Measurements from ENCODE around the gene METTL25B. TPM values are rescaled to one million over a fixed set of nuclear protein-coding genes. Genes with fewer than 3 reads are reported as not detected.

METTL25B gene
- 10 to 100 TPM in 1 of 2 donors, 1 to 10 TPM in 1; 8.1 to 27.4 TPM for total RNA-seq
- 10 to 100 TPM; 35.9 to 36.0 TPM for polyA plus RNA-seq (ENCODE audit: insufficient read length in 2 of 2)
- long read RNA-seq, donor 1, partial matches to known transcripts: 0 of 3 reads
- long read RNA-seq, donor 1, other reads (novel, unspliced or antisense): 0 of 3 reads
- long read RNA-seq, donor 2: 0 reads
- long read RNA-seq, donor 3, partial matches to known transcripts: 0 of 2 reads
- long read RNA-seq, donor 3, other reads (novel, unspliced or antisense): 0 of 2 reads
- long read RNA-seq, donor 4, partial matches to known transcripts: 0 of 2 reads
- long read RNA-seq, donor 4, other reads (novel, unspliced or antisense): 0 of 2 reads

DNA sequence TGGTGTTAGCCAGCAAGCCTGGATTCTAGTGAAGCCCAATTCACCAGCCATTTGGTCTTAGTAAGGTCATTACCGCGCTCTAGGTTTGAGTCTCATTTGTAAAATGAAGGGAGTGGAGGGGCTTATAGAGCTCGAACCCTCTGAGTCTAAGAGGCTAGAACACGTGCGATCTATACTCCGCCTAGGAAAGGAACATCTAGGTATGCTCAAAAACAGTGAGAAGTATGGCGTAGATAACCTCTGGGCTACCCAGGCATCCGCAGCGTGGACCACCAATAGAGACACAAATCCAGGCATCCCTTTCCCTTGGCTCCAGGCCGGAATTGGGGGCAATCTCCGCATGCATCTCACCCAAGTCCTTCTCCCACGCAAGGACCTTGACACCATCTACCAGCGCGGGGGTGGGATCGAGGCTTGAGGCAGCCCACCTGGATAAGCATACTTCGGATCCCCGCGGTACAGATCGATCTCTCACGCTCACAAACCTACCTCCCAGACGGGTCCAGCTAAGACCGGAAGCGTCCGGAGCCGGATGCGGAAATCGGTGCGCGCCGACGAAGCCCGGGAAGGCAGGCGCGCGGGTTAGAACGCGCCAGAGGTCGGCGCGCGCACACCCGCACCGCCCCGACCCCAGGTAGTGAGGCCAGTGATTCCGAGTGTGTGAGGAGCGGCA is at the start of gene METTL25B:
Gene METTL25B, plus strand, starts transcription at position 544 of the 673 bp plus-strand sequence. CDS start 636 bp downstream, outside the sequence.
- H3K9me3 ChIP-seq (ENCODE audit: control insufficient read depth, insufficient read depth, low read length): no peaks in the 10 kb centered on the region
- DNase-seq (ENCODE audit: low read depth in 4 of 6, low spot score in 6 of 6): peak in 2 of 6 donors; percentile 93
- under 1% methylated on average over 40 of the region's 46 CpGs for WGBS (ENCODE audit: insufficient coverage)
- peaks cover 22% of the 10 kb centered on the region for H3K36me3 ChIP-seq (ENCODE audit: control insufficient read depth, insufficient read depth, low read length)
- peaks cover 40% of the 10 kb centered on the region for H3K4me1 ChIP-seq (ENCODE audit: control insufficient read depth, insufficient read depth, low read length)
- no peaks in the 10 kb centered on the region for H3K27me3 ChIP-seq (ENCODE audit: control insufficient read depth, insufficient read depth, low read length)
- peak within 1 kb of the TSS; percentile 96 for H3K27ac ChIP-seq (ENCODE audit: low read depth, low read length)
- H3K4me3 ChIP-seq (ENCODE audit: low read depth, low read length): peak within 1 kb of the TSS; percentile 92

DNA sequence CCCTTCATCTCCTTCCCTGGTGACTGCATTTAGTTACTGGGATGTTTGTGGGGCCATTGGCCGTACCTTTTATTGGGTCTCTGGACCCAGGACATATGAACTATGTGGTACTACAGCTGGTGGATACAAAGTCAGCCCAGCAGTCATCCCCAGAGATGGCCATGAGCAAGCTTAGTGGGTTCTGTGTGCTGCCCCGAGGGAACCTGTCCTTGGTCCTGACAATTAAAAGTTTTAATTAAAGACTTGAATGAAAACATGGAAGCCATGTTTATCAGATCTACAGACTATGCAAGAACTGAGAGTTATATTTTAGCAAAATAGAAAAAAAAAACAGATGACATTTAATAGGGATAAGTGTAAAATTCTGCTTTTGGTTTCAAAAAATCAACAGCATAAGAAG is 48.2 kb upstream of the METTL25B start:
- peaks cover 2% of the 10 kb centered on the region for H3K36me3 ChIP-seq (ENCODE audit: control insufficient read depth, insufficient read depth, low read length)
- H3K9me3 ChIP-seq (ENCODE audit: control insufficient read depth, insufficient read depth, low read length): no peaks in the 10 kb centered on the region
- peaks cover 28% of the 10 kb centered on the region for H3K4me1 ChIP-seq (ENCODE audit: control insufficient read depth, insufficient read depth, low read length)
- DNase-seq (ENCODE audit: low read depth in 4 of 6, low spot score in 6 of 6): no peak
- H3K27me3 ChIP-seq (ENCODE audit: control insufficient read depth, insufficient read depth, low read length): peaks cover 19% of the 10 kb centered on the region
- WGBS (ENCODE audit: insufficient coverage): 100% methylated on average over 1 of the region's 2 CpGs
- no peak overlapping the region for H3K4me3 ChIP-seq (ENCODE audit: low read depth, low read length)
- no peak overlapping the region for H3K27ac ChIP-seq (ENCODE audit: low read depth, low read length)

DNA sequence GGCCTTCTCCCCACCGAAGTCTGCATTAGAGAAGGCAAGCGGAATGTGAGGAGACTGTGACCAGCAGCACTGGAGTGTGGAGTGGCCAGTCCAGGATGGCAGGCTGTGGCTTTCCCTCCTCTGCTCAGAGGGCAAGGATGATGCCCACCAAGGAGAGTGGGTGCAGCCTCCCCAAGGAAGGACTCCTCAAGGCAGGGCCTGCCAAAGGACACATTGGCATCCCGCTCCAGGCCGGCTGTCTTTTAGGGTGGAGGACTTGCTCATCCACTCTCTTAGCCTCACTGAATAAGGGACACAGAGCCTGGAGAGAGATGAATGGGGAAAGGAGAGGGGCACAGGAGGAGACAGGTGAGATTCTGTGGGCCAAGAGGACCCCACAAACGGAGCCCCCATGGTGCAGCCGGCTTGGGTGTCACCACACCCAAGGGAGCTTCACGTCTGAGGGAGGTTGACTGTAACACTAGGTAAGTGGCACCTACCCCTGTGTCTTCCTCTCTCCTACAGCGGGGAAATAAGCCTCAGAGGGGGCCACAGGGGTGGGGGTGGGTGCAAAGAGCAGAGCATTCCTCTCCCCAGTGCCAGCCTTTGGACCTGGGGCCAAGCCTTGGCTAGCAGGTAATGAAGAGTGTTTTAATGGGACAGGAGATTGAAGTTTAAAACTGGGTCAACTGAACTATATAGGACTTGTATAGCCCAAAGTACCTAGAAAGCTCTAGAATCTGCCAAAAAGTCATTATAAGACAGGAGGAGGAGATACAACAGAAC is 46.9 kb upstream of the METTL25B start:
- no peak for DNase-seq (ENCODE audit: low read depth in 4 of 6, low spot score in 6 of 6)
- Histone ChIP-seq H3K36me3 (ENCODE audit: control insufficient read depth, insufficient read depth, low read length) (no peaks in the 10 kb centered on the region), H3K4me1 (ENCODE audit: control insufficient read depth, insufficient read depth, low read length) (peaks cover 15% of the 10 kb centered on the region), H3K27me3 (ENCODE audit: control insufficient read depth, insufficient read depth, low read length) (peaks cover 15% of the 10 kb centered on the region), H3K4me3 (ENCODE audit: low read depth, low read length) (no peak overlapping the region), H3K27ac (ENCODE audit: low read depth, low read length) (no peak overlapping the region), H3K9me3 (ENCODE audit: control insufficient read depth, insufficient read depth, low read length) (no peaks in the 10 kb centered on the region)
- WGBS (ENCODE audit: insufficient coverage): 97% methylated on average over 4 of the region's 8 CpGs

DNA sequence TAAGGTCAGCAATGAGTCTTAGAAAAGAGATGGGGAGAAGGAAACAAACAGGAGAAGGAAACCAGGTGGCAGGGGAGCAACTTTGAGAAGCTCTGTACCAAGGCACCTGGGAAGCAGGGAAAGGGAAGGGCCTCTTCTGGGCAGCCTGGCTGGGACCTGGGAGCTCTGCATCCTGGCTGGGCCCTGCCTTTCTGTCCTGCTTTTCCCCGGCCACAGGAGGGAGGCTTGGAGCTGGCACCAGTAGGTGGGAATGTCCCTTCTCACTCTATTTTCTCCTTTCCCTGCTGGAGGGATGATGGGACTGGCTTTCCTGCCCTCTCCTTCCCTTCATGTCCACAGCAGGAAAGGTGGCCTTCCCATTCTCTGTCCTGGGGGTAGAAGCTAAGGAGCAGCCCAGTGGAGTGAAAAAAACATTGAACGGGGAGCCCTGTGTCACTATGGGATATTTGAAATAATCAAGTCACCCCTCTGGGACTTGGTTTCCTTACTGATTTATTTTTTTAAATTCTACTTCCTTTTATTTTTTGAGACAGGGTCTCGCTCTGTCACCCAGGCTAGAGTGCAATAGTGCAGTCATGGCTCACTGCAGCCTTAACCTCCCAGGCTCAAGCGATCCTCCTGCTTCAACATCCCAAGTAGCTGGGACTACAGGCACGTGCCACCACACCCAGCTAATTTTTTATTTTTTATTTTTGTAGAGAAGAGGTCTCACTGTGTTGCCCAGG is 45.9 kb upstream of the METTL25B start:
- Histone ChIP-seq H3K36me3 (ENCODE audit: control insufficient read depth, insufficient read depth, low read length) (no peaks in the 10 kb centered on the region), H3K9me3 (ENCODE audit: control insufficient read depth, insufficient read depth, low read length) (no peaks in the 10 kb centered on the region), H3K27me3 (ENCODE audit: control insufficient read depth, insufficient read depth, low read length) (peaks cover 11% of the 10 kb centered on the region), H3K27ac (ENCODE audit: low read depth, low read length) (no peak overlapping the region), H3K4me3 (ENCODE audit: low read depth, low read length) (no peak overlapping the region), H3K4me1 (ENCODE audit: control insufficient read depth, insufficient read depth, low read length) (peaks cover 7% of the 10 kb centered on the region)
- WGBS (ENCODE audit: insufficient coverage): 100% methylated on average over 1 of the region's 5 CpGs
- no peak for DNase-seq (ENCODE audit: low read depth in 4 of 6, low spot score in 6 of 6)

DNA sequence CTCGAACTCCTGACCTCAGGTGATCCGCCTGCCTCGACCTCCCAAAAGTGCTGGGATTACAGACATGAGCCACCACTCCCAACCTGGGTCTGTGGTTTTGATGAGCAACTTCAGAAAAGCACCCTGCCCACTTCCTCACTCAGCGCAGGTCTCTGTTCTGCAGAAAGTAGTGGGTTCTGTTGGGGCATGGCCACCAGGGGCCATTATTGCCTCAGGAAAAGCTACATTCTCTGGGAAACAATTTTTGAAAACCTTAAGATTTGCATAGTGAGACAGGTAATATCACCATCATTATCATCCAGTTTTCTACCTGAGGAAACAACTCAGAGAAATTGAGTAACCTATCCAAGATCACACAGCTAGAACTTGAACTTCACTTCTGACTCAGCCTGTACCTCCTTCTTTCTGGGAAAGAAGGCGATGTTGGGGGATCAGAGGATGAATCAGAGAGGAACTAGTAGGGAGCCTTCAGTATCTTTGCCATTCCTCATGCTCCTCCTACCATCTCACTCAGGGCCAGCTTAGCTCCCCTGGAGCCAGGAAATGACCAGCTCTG is 44.0 kb upstream of the METTL25B start:
- H3K36me3 ChIP-seq (ENCODE audit: control insufficient read depth, insufficient read depth, low read length): no peaks in the 10 kb centered on the region
- H3K4me1 ChIP-seq (ENCODE audit: control insufficient read depth, insufficient read depth, low read length): peaks cover 4% of the 10 kb centered on the region
- WGBS (ENCODE audit: insufficient coverage): no CpG with 5 or more reads among the region's 5 CpGs
- DNase-seq (ENCODE audit: low read depth in 4 of 6, low spot score in 6 of 6): no peak
- no peaks in the 10 kb centered on the region for H3K9me3 ChIP-seq (ENCODE audit: control insufficient read depth, insufficient read depth, low read length)
- no peak overlapping the region for H3K4me3 ChIP-seq (ENCODE audit: low read depth, low read length)
- H3K27ac ChIP-seq (ENCODE audit: low read depth, low read length): no peak overlapping the region
- H3K27me3 ChIP-seq (ENCODE audit: control insufficient read depth, insufficient read depth, low read length): peaks cover 3% of the 10 kb centered on the region

DNA sequence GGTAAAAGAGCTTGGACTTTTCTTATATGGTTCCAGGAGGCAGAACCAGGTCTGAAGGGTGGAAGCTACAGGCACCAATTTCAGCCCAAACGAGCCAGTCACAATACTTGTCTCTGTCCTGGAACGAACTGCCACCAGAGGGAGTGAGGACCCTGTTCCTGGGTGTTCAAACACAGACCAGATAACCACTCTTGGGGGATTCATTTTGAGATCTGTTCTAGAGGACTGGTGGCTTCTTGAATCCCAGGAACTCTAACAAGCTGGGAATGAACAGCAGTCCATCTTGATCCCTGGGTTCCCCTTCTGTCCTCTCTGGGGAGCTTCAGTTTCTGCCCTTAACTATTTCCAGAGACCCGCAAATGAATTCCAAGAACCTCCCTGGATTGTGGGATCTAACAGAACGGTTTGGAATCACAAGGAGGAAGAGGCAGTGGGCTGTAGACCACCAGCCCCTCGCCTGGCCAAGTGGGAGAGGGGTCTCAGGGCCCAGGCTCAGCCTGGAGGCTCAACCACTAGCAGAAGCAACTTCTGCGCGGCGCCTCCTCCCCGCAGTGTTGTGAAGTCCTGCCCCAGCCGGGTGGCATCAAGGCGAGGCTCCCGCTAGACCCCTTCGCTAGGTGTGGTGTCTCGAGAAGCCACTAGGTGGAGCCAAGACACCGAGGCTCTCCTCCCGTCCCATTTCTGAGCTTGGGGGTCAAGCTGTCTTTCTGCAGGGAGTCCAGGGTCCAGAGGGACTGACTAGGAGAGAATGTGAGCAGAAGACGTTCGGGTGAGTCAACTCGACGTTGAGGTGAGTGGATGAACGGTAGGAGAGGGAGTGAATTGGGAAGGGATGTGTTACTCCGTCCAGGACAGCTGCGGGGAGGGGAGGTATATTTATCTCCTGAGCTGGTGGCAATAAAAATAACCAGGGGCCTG is 39.0 kb upstream of the METTL25B start:
- WGBS (ENCODE audit: insufficient coverage): under 1% methylated on average over 20 of the region's 23 CpGs
- Histone ChIP-seq H3K27ac (ENCODE audit: low read depth, low read length) (peak overlapping the region; percentile 15), H3K27me3 (ENCODE audit: control insufficient read depth, insufficient read depth, low read length) (peaks cover 19% of the 10 kb centered on the region), H3K36me3 (ENCODE audit: control insufficient read depth, insufficient read depth, low read length) (no peaks in the 10 kb centered on the region), H3K4me1 (ENCODE audit: control insufficient read depth, insufficient read depth, low read length) (peaks cover 43% of the 10 kb centered on the region), H3K9me3 (ENCODE audit: control insufficient read depth, insufficient read depth, low read length) (no peaks in the 10 kb centered on the region), H3K4me3 (ENCODE audit: low read depth, low read length) (peak overlapping the region; percentile 32)
- DNase-seq (ENCODE audit: low read depth in 4 of 6, low spot score in 6 of 6): peak in 3 of 6 donors; percentile 56 to 92 (median 91)

DNA sequence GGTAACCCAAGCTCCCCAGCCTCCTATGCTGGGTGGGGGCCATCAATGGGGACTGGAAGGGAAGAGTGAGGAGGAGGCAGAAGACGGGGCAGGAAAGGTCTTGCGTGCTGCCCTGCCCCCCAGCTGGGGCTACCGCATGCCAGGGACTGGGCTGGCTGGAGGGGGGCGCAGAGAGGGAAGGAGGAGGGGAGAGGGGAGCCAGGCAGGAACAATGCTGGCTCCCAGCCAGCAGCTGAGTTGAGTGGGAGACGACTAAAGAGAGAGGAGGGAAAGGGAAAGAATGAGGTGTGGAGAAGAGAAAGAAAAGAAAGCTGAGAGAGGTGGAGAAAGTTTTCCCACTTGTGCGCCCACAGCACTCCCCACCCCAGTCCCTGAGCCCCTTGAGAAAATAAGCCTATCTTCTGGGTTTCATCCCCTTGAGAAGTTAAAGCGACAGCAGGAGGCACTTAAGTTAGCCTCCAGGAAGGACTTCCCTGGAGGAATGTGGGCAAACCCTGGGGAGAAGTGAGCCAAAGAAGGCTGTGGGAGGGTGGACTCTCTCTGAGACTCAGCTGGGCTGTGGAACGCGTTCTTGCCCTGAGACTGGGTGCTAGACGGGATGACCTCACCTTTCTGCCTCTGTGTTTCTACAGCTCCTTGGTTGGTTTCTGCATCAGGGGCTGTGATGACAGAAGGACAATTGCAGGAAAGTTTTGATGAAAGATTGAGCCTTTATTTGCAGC is 38.2 kb upstream of the METTL25B start:
- Histone ChIP-seq H3K27me3 (ENCODE audit: control insufficient read depth, insufficient read depth, low read length) (peaks cover 19% of the 10 kb centered on the region), H3K36me3 (ENCODE audit: control insufficient read depth, insufficient read depth, low read length) (no peaks in the 10 kb centered on the region), H3K27ac (ENCODE audit: low read depth, low read length) (no peak overlapping the region), H3K4me3 (ENCODE audit: low read depth, low read length) (peak overlapping the region; percentile 32), H3K4me1 (ENCODE audit: control insufficient read depth, insufficient read depth, low read length) (peaks cover 43% of the 10 kb centered on the region), H3K9me3 (ENCODE audit: control insufficient read depth, insufficient read depth, low read length) (no peaks in the 10 kb centered on the region)
- peak in 2 of 6 donors; percentile 60 to 61 for DNase-seq (ENCODE audit: low read depth in 4 of 6, low spot score in 6 of 6)
- 22% methylated on average over 9 of the region's 10 CpGs for whole genome bisulfite sequencing (ENCODE audit: insufficient coverage)

DNA sequence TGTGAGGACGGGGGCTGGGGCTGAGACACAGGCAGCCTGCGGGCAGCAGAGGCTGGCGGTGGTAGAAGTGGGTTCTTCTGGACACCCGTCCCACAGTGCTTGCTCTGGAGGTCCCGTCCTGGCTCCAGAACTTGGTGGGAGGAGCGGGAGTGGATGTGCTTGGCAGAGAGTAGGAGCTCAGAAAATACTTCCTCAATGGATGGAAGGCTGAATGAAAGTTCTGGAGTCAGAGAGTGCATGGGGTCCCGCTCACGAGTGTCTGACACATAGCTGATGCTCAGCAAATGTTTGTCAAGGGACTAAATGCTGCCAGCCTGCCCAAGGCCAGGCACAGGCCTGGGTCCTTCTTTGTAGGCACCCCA is 37.6 kb upstream of the METTL25B start:
- no peaks in the 10 kb centered on the region for H3K36me3 ChIP-seq (ENCODE audit: control insufficient read depth, insufficient read depth, low read length)
- H3K4me3 ChIP-seq (ENCODE audit: low read depth, low read length): no peak overlapping the region
- DNase-seq (ENCODE audit: low read depth in 4 of 6, low spot score in 6 of 6): no peak
- no peaks in the 10 kb centered on the region for H3K9me3 ChIP-seq (ENCODE audit: control insufficient read depth, insufficient read depth, low read length)
- peaks cover 43% of the 10 kb centered on the region for H3K4me1 ChIP-seq (ENCODE audit: control insufficient read depth, insufficient read depth, low read length)
- 38% methylated on average over 5 of the region's 8 CpGs for WGBS (ENCODE audit: insufficient coverage)
- H3K27me3 ChIP-seq (ENCODE audit: control insufficient read depth, insufficient read depth, low read length): peaks cover 19% of the 10 kb centered on the region
- H3K27ac ChIP-seq (ENCODE audit: low read depth, low read length): no peak overlapping the region

Data from spinal cord (tissue), 10 donors.